Neural cell (in vitro differentiated cells): Measurements from ENCODE around the gene ZC3HAV1L. TPM values are rescaled to one million over a fixed set of nuclear protein-coding genes. Genes with fewer than 3 reads are reported as not detected.

ENCODE experiments used
- H2AFZ ChIP-seq: fragments of 200-600, 300-800 bp; sonication (generic), shearing (Covaris generic); 2 replicates; pipeline ENCODE4 v1.6.0; 2014; ENCODE audit warnings: low read depth, mild to moderate bottlenecking, antibody characterized with exemption, low read length, moderate library complexity
- H3F3A ChIP-seq: fragments of 200-600 bp; shearing (Covaris generic); 2 replicates; pipeline ENCODE4 v1.6.1; 2016; ENCODE audit warnings: mild to moderate bottlenecking, moderate library complexity, mixed read lengths, antibody characterized with exemption, low read length; ENCODE audit not compliant: insufficient read depth, poor library complexity, severe bottlenecking
- H3K27ac ChIP-seq: fragments of 200-600, 300-800 bp; sonication (generic), shearing (Covaris generic); 2 replicates; pipeline ENCODE4 v1.5.1; 2014; ENCODE audit warnings: mild to moderate bottlenecking, low read length, moderate library complexity
- H3K27me3 ChIP-seq: fragments of 300-800, 200-600 bp; sonication (generic), shearing (Covaris generic); 2 replicates; pipeline ENCODE4 v1.6.0; 2014; ENCODE audit warnings: mild to moderate bottlenecking, low read depth, low read length, moderate library complexity; ENCODE audit not compliant: insufficient read depth
- H3K36me3 ChIP-seq: fragments of 300-800, 200-600 bp; sonication (generic), shearing (Covaris generic); 2 replicates; pipeline ENCODE4 v1.5.1; 2014; ENCODE audit warnings: mild to moderate bottlenecking, antibody characterized with exemption, low read length, moderate library complexity; ENCODE audit not compliant: insufficient read depth
- H3K4me2 ChIP-seq: fragments of 300-800, 200-600 bp; sonication (generic), shearing (Covaris generic); 2 replicates; pipeline ENCODE4 v1.6.0; 2014; ENCODE audit warnings: mild to moderate bottlenecking, low read length
- H3K4me3 ChIP-seq: fragments of 300-800, 200-600 bp; sonication (generic), shearing (Covaris generic); 2 replicates; pipeline ENCODE4 v1.5.1; 2014; ENCODE audit warnings: mild to moderate bottlenecking, low read length, moderate library complexity
- H3K79me2 ChIP-seq: fragments of 200-600 bp; shearing (Covaris generic); replicated peaks from 2 replicates; pipeline ENCODE4 v1.6.0; 2014; ENCODE audit warnings: mild to moderate bottlenecking, low read length, moderate library complexity; ENCODE audit not compliant: insufficient read depth
- H3K9ac ChIP-seq: fragments of 300-800, 200-600 bp; sonication (generic), shearing (Covaris generic); 2 replicates; pipeline ENCODE4 v1.6.1; 2016; ENCODE audit warnings: mild to moderate bottlenecking, low read length, mixed read lengths
- H3K9me2 ChIP-seq: fragments of 200-600 bp; shearing (Covaris generic); 2 replicates; pipeline ENCODE4 v1.6.1; 2016; ENCODE audit warnings: mild to moderate bottlenecking, low read length, mixed read lengths; ENCODE audit not compliant: insufficient read depth
- H3K9me3 ChIP-seq: fragments of 200-600, 300-800 bp; sonication (generic), shearing (Covaris generic); 2 replicates; pipeline ENCODE4 v1.6.1; 2016; ENCODE audit warnings: mild to moderate bottlenecking, mixed run types, low read length, moderate library complexity, mixed read lengths
- H4K20me1 ChIP-seq: fragments of 200-600 bp; shearing (Covaris generic); 2 replicates; pipeline ENCODE4 v1.6.1; 2016; ENCODE audit warnings: mild to moderate bottlenecking, mixed run types; ENCODE audit not compliant: insufficient read depth
- CTCF ChIP-seq: fragments of 450-650 bp; IDR thresholded peaks from 2 replicates; pipeline ENCODE4 v1.5.1; 2014; ENCODE audit warnings: antibody characterized with exemption, mild to moderate bottlenecking, moderate library complexity; ENCODE audit not compliant: poor library complexity, severe bottlenecking
- EP300 ChIP-seq: fragments of 450-650 bp; conservative IDR thresholded peaks from 2 replicates; pipeline ENCODE4 v1.6.1; 2014; ENCODE audit warnings: antibody characterized with exemption, mild to moderate bottlenecking, moderate library complexity; ENCODE audit not compliant: poor library complexity, severe bottlenecking
- EZH2 ChIP-seq: fragments of 200-600, 300-800 bp; shearing (Covaris generic), sonication (generic); IDR thresholded peaks from 2 replicates; pipeline ENCODE4 v1.6.1; 2014; ENCODE audit warnings: antibody characterized with exemption, low read length, borderline replicate concordance, mild to moderate bottlenecking; ENCODE audit not compliant: insufficient read depth, poor library complexity, severe bottlenecking
- MXI1 ChIP-seq: fragments of 450-650 bp; conservative IDR thresholded peaks from 2 replicates; pipeline ENCODE4 v1.6.1; 2014; ENCODE audit warnings: antibody characterized with exemption, mild to moderate bottlenecking; ENCODE audit not compliant: poor library complexity, severe bottlenecking
- POLR2AphosphoS5 ChIP-seq: IDR thresholded peaks from 2 replicates; pipeline ENCODE4 v1.6.1; 2012
- RAD21 ChIP-seq: fragments of 450-650 bp; conservative IDR thresholded peaks from 2 replicates; pipeline ENCODE4 v1.6.1; 2014; ENCODE audit warnings: antibody characterized with exemption, mild to moderate bottlenecking, moderate library complexity
- REST ChIP-seq: IDR thresholded peaks from 2 replicates; pipeline ENCODE4 v1.6.1; 2012; ENCODE audit warnings: borderline replicate concordance
- SMC3 ChIP-seq: fragments of 450-650 bp; conservative IDR thresholded peaks from 2 replicates; pipeline ENCODE4 v1.6.1; 2014; ENCODE audit warnings: antibody characterized with exemption, mild to moderate bottlenecking, moderate library complexity; ENCODE audit not compliant: poor library complexity
- TAF1 ChIP-seq: IDR thresholded peaks from 2 replicates; pipeline ENCODE4 v1.6.1; 2012; ENCODE audit warnings: low read depth
- polyA minus RNA-seq: library from RNA; depleted of rRNA, polyadenylated mRNA; stranded (reverse); fragments of >200 nt; gene quantifications from 2 replicates; pipeline ENCODE4 v1.2.3, GENCODE V29; 2014
- polyA plus RNA-seq: library from polyadenylated mRNA; depleted of rRNA; stranded (reverse); fragments of >200 nt; gene quantifications from 2 replicates; pipeline ENCODE4 v1.2.3, GENCODE V29; 2014

Gene ZC3HAV1L
- polyA plus RNA-seq (not detected in 2 replicates), polyA minus RNA-seq (0.58 and 0.73 TPM in 2 replicates)

- TF ChIP-seq TAF1 (no peak), RAD21 (no peak), EZH2 (no peak), POLR2AphosphoS5 (no peak), SMC3 (no peak), MXI1 (no peak), CTCF (no peak), REST (no peak), EP300 (no peak)
- Histone ChIP-seq H3F3A (no peaks in the 10 kb centered on the region), H3K27ac (no peak within 1 kb of the TSS)
Measured at GRCh38 chr7:139035586-139036353, at the start of gene ZC3HAV1L. TSS of gene ZC3HAV1L (minus strand) at chr7:139036042. CDS start at chr7:139036017, 25 bp downstream.

GRCh38 chr7:139084709-139085108, 48.9 kb upstream of the ZC3HAV1L start:
- no peaks in the 10 kb centered on the region for H3K9me3 ChIP-seq
- H3K36me3 ChIP-seq: no peaks in the 10 kb centered on the region
- H4K20me1 ChIP-seq: no peaks in the 10 kb centered on the region
- no peak overlapping the region for H3K27ac ChIP-seq
- H3K4me2 ChIP-seq: no peak overlapping the region
- no peak overlapping the region for H3K4me3 ChIP-seq
- no peaks in the 10 kb centered on the region for H3F3A ChIP-seq
- H3K79me2 ChIP-seq: no peaks in the 10 kb centered on the region
- no peaks in the 10 kb centered on the region for H3K9me2 ChIP-seq
- H3K9ac ChIP-seq: no peak overlapping the region
- no peak overlapping the region for H2AFZ ChIP-seq
- no peak for TF ChIP-seq REST
- no peak for TF ChIP-seq CTCF
- no peak for TF ChIP-seq TAF1
- no peak for TF ChIP-seq EZH2
- no peak for TF ChIP-seq EP300
- TF ChIP-seq MXI1: no peak
- TF ChIP-seq SMC3: no peak
- TF ChIP-seq POLR2AphosphoS5: no peak
- TF ChIP-seq RAD21: no peak
- H3K27me3 ChIP-seq: no peaks in the 10 kb centered on the region

More at GRCh38 chr7:139035586-139036353, at the start of gene ZC3HAV1L:
- Histone ChIP-seq H3K4me3 (peak within 1 kb of the TSS; percentile 55), H3K79me2 (no peaks in the 10 kb centered on the region), H3K4me2 (no peak within 1 kb of the TSS), H4K20me1 (no peaks in the 10 kb centered on the region), H3K36me3 (no peaks in the 10 kb centered on the region), H3K9ac (no peak within 1 kb of the TSS), H3K9me3 (no peaks in the 10 kb centered on the region), H3K27me3 (peaks cover 20% of the 10 kb centered on the region), H3K9me2 (no peaks in the 10 kb centered on the region), H2AFZ (no peak within 1 kb of the TSS)
